Measurements from ENCODE around the gene GOLT1A. TPM values are rescaled to one million over a fixed set of nuclear protein-coding genes. Genes with fewer than 3 reads are reported as not detected.

The GOLT1A gene
- total RNA-seq, 1 experiment from 2014 or later, result not detected

GRCh38 chr1:204194771-204195170, 19.0 kb downstream of the GOLT1A start:
- Histone ChIP-seq H3K4me2 (ENCODE audit: low read depth, low read length, poor library complexity, severe bottlenecking) (no peak overlapping the region), H2AFZ (ENCODE audit: low read length) (no peak overlapping the region), H3K9me3 (ENCODE audit: low read length) (no peaks in the 10 kb centered on the region), H3K9me2 (replicated peaks; ENCODE audit: insufficient read depth, low read length) (no peaks in the 10 kb centered on the region), H3K36me3 (ENCODE audit: insufficient read depth, low read length) (no peaks in the 10 kb centered on the region), H3K27me3 (ENCODE audit: low read length) (no peaks in the 10 kb centered on the region), H3K27ac (ENCODE audit: low read length) (no peak overlapping the region), H3K9ac (ENCODE audit: low read length) (no peak overlapping the region), H3K4me1 (ENCODE audit: low read length) (no peaks in the 10 kb centered on the region), H3K79me2 (ENCODE audit: low read length) (no peaks in the 10 kb centered on the region), H3K4me3 (ENCODE audit: low read length) (no peak overlapping the region), H4K20me1 (ENCODE audit: insufficient read depth, low read depth, low read length) (no peaks in the 10 kb centered on the region)
- no peak for DNase-seq

GRCh38 chr1:204194080-204194479, 19.7 kb downstream of the GOLT1A start:
- Histone ChIP-seq H3K9me3 (ENCODE audit: low read length) (no peaks in the 10 kb centered on the region), H3K9ac (ENCODE audit: low read length) (no peak overlapping the region), H3K27ac (ENCODE audit: low read length) (no peak overlapping the region), H4K20me1 (ENCODE audit: insufficient read depth, low read depth, low read length) (no peaks in the 10 kb centered on the region), H3K4me1 (ENCODE audit: low read length) (no peaks in the 10 kb centered on the region), H2AFZ (ENCODE audit: low read length) (no peak overlapping the region), H3K79me2 (ENCODE audit: low read length) (no peaks in the 10 kb centered on the region), H3K36me3 (ENCODE audit: insufficient read depth, low read length) (no peaks in the 10 kb centered on the region), H3K4me3 (ENCODE audit: low read length) (no peak overlapping the region), H3K4me2 (ENCODE audit: low read depth, low read length, poor library complexity, severe bottlenecking) (no peak overlapping the region), H3K9me2 (replicated peaks; ENCODE audit: insufficient read depth, low read length) (no peaks in the 10 kb centered on the region), H3K27me3 (ENCODE audit: low read length) (no peaks in the 10 kb centered on the region)
- DNase-seq, result no peak

- H3K9me3 ChIP-seq (ENCODE audit: low read length), result no peaks in the 10 kb centered on the region
- H3K79me2 ChIP-seq (ENCODE audit: low read length), result no peaks in the 10 kb centered on the region
- H2AFZ ChIP-seq (ENCODE audit: low read length), result no peak overlapping the region
- no peaks in the 10 kb centered on the region for H4K20me1 ChIP-seq (ENCODE audit: insufficient read depth, low read depth, low read length)
- H3K9ac ChIP-seq (ENCODE audit: low read length), result no peak overlapping the region
- no peak overlapping the region for H3K4me2 ChIP-seq (ENCODE audit: low read depth, low read length, poor library complexity, severe bottlenecking)
- H3K4me3 ChIP-seq (ENCODE audit: low read length), result no peak overlapping the region
- no peak overlapping the region for H3K27ac ChIP-seq (ENCODE audit: low read length)
- H3K36me3 ChIP-seq (ENCODE audit: insufficient read depth, low read length), result no peaks in the 10 kb centered on the region
- H3K4me1 ChIP-seq (ENCODE audit: low read length), result no peaks in the 10 kb centered on the region
- no peaks in the 10 kb centered on the region for H3K9me2 ChIP-seq (replicated peaks; ENCODE audit: insufficient read depth, low read length)
- no peak for DNase-seq
- H3K27me3 ChIP-seq (ENCODE audit: low read length), result no peaks in the 10 kb centered on the region
Observed at GRCh38 chr1:204192589-204193352, 21.0 kb downstream of the GOLT1A start.

- H4K20me1 ChIP-seq (ENCODE audit: insufficient read depth, low read depth, low read length), result no peaks in the 10 kb centered on the region
- H3K4me3 ChIP-seq (ENCODE audit: low read length), result no peak overlapping the region
- H3K79me2 ChIP-seq (ENCODE audit: low read length), result no peaks in the 10 kb centered on the region
- no peaks in the 10 kb centered on the region for H3K27me3 ChIP-seq (ENCODE audit: low read length)
- H3K4me2 ChIP-seq (ENCODE audit: low read depth, low read length, poor library complexity, severe bottlenecking), result no peak overlapping the region
- DNase-seq, result no peak
- H3K4me1 ChIP-seq (ENCODE audit: low read length), result no peaks in the 10 kb centered on the region
- H3K9me3 ChIP-seq (ENCODE audit: low read length), result no peaks in the 10 kb centered on the region
- H3K27ac ChIP-seq (ENCODE audit: low read length), result no peak overlapping the region
- no peaks in the 10 kb centered on the region for H3K9me2 ChIP-seq (replicated peaks; ENCODE audit: insufficient read depth, low read length)
- H3K36me3 ChIP-seq (ENCODE audit: insufficient read depth, low read length), result no peaks in the 10 kb centered on the region
- H3K9ac ChIP-seq (ENCODE audit: low read length), result no peak overlapping the region
- H2AFZ ChIP-seq (ENCODE audit: low read length), result no peak overlapping the region
Observed at GRCh38 chr1:204192046-204192445, 21.7 kb downstream of the GOLT1A start.

- Histone ChIP-seq H2AFZ (ENCODE audit: low read length) (no peak overlapping the region), H3K9me2 (replicated peaks; ENCODE audit: insufficient read depth, low read length) (no peaks in the 10 kb centered on the region), H4K20me1 (ENCODE audit: insufficient read depth, low read depth, low read length) (no peaks in the 10 kb centered on the region), H3K4me2 (ENCODE audit: low read depth, low read length, poor library complexity, severe bottlenecking) (no peak overlapping the region), H3K4me1 (ENCODE audit: low read length) (no peaks in the 10 kb centered on the region), H3K9ac (ENCODE audit: low read length) (no peak overlapping the region), H3K79me2 (ENCODE audit: low read length) (no peaks in the 10 kb centered on the region), H3K36me3 (ENCODE audit: insufficient read depth, low read length) (no peaks in the 10 kb centered on the region), H3K9me3 (ENCODE audit: low read length) (no peaks in the 10 kb centered on the region), H3K4me3 (ENCODE audit: low read length) (no peak overlapping the region), H3K27me3 (ENCODE audit: low read length) (no peaks in the 10 kb centered on the region), H3K27ac (ENCODE audit: low read length) (no peak overlapping the region)
- no peak for DNase-seq
Observed at GRCh38 chr1:204191456-204191855, 22.3 kb downstream of the GOLT1A start.

GRCh38 chr1:204190212-204191211, 23.3 kb downstream of the GOLT1A start:
- H3K4me1 ChIP-seq (ENCODE audit: low read length), result no peaks in the 10 kb centered on the region
- H2AFZ ChIP-seq (ENCODE audit: low read length), result no peak overlapping the region
- H3K9me2 ChIP-seq (replicated peaks; ENCODE audit: insufficient read depth, low read length), result no peaks in the 10 kb centered on the region
- no peak overlapping the region for H3K9ac ChIP-seq (ENCODE audit: low read length)
- no peak for DNase-seq
- no peaks in the 10 kb centered on the region for H3K27me3 ChIP-seq (ENCODE audit: low read length)
- H3K9me3 ChIP-seq (ENCODE audit: low read length), result no peaks in the 10 kb centered on the region
- no peak overlapping the region for H3K27ac ChIP-seq (ENCODE audit: low read length)
- H3K4me3 ChIP-seq (ENCODE audit: low read length), result no peak overlapping the region
- H4K20me1 ChIP-seq (ENCODE audit: insufficient read depth, low read depth, low read length), result no peaks in the 10 kb centered on the region
- H3K4me2 ChIP-seq (ENCODE audit: low read depth, low read length, poor library complexity, severe bottlenecking), result no peak overlapping the region
- no peaks in the 10 kb centered on the region for H3K79me2 ChIP-seq (ENCODE audit: low read length)
- H3K36me3 ChIP-seq (ENCODE audit: insufficient read depth, low read length), result no peaks in the 10 kb centered on the region

GRCh38 chr1:204188959-204189639, 24.7 kb downstream of the GOLT1A start:
- no peak overlapping the region for H2AFZ ChIP-seq (ENCODE audit: low read length)
- H4K20me1 ChIP-seq (ENCODE audit: insufficient read depth, low read depth, low read length), result no peaks in the 10 kb centered on the region
- H3K79me2 ChIP-seq (ENCODE audit: low read length), result no peaks in the 10 kb centered on the region
- H3K4me1 ChIP-seq (ENCODE audit: low read length), result no peaks in the 10 kb centered on the region
- no peak overlapping the region for H3K4me3 ChIP-seq (ENCODE audit: low read length)
- no peak for DNase-seq
- H3K9me2 ChIP-seq (replicated peaks; ENCODE audit: insufficient read depth, low read length), result no peaks in the 10 kb centered on the region
- no peak overlapping the region for H3K9ac ChIP-seq (ENCODE audit: low read length)
- H3K27ac ChIP-seq (ENCODE audit: low read length), result no peak overlapping the region
- H3K36me3 ChIP-seq (ENCODE audit: insufficient read depth, low read length), result no peaks in the 10 kb centered on the region
- H3K4me2 ChIP-seq (ENCODE audit: low read depth, low read length, poor library complexity, severe bottlenecking), result no peak overlapping the region
- no peaks in the 10 kb centered on the region for H3K27me3 ChIP-seq (ENCODE audit: low read length)
- H3K9me3 ChIP-seq (ENCODE audit: low read length), result no peaks in the 10 kb centered on the region

- Histone ChIP-seq H3K36me3 (ENCODE audit: insufficient read depth, low read length) (no peaks in the 10 kb centered on the region), H3K9ac (ENCODE audit: low read length) (no peak overlapping the region), H4K20me1 (ENCODE audit: insufficient read depth, low read depth, low read length) (no peaks in the 10 kb centered on the region), H3K9me3 (ENCODE audit: low read length) (no peaks in the 10 kb centered on the region), H3K9me2 (replicated peaks; ENCODE audit: insufficient read depth, low read length) (no peaks in the 10 kb centered on the region), H2AFZ (ENCODE audit: low read length) (no peak overlapping the region), H3K79me2 (ENCODE audit: low read length) (no peaks in the 10 kb centered on the region), H3K4me1 (ENCODE audit: low read length) (no peaks in the 10 kb centered on the region), H3K4me3 (ENCODE audit: low read length) (no peak overlapping the region), H3K27ac (ENCODE audit: low read length) (no peak overlapping the region), H3K27me3 (ENCODE audit: low read length) (no peaks in the 10 kb centered on the region), H3K4me2 (ENCODE audit: low read depth, low read length, poor library complexity, severe bottlenecking) (no peak overlapping the region)
- DNase-seq, result no peak
Observed at GRCh38 chr1:204186597-204186996, 27.2 kb downstream of the GOLT1A start.

Measured in Karpas-422 (cell line).